NCI-H460 (cell line): ENCODE data around the gene CYP4F3. TPM values are rescaled to one million over a fixed set of nuclear protein-coding genes. Genes with fewer than 3 reads are reported as not detected.

Experiments
- small RNA-seq, 2 experiments: library from RNA; depleted of rRNA; stranded (forward); fragments of <200 nt; gene quantifications; one replicate each; pipeline ENCODE3, GENCODE V24; 2014
- total RNA-seq: library from RNA; depleted of rRNA; stranded (reverse); fragments of >200 nt; shearing (Covaris generic); gene quantifications from 2 replicates; pipeline ENCODE4 v1.2.3, GENCODE V29; 2014; rRNA removed

The CYP4F3 gene
- total RNA-seq, 1 experiment from 2014 or later = 2.9 TPM

Small RNA genes lying within 50 kb of the gene (small RNA-seq; reads per million reads assigned to genes)
- 0 reads per million in 2 experiments for gene AD000091.1

Other genes starting within 250 kb of the CYP4F3 start
- 47.2 and 49.4 TPM in 2 replicates for gene AKAP8L, start 221.9 kb upstream of the CYP4F3 start, total RNA-seq
- 9.3 and 10.0 TPM in 2 replicates for gene WIZ, start 190.9 kb upstream of the CYP4F3 start, total RNA-seq
- gene RASAL3, start 176.4 kb upstream of the CYP4F3 start, total RNA-seq = not detected in 2 replicates
- gene PGLYRP2, start 161.4 kb upstream of the CYP4F3 start, total RNA-seq = not detected in 2 replicates
- gene CYP4F22, start 132.4 kb upstream of the CYP4F3 start, total RNA-seq = not detected in 2 replicates
- not detected in 2 replicates for gene CYP4F8, start 25.7 kb upstream of the CYP4F3 start, total RNA-seq
- not detected in 2 replicates for gene CYP4F12, start 32.2 kb downstream of the CYP4F3 start, total RNA-seq
- gene OR10H2, start 87.1 kb downstream of the CYP4F3 start, total RNA-seq = not detected in 2 replicates
- not detected in 2 replicates for gene OR10H3, start 97.1 kb downstream of the CYP4F3 start, total RNA-seq
- not detected in 2 replicates for gene OR10H5, start 146.8 kb downstream of the CYP4F3 start, total RNA-seq
- gene OR10H1, start 174.8 kb downstream of the CYP4F3 start, total RNA-seq = not detected in 2 replicates